GM23248 (cell line): ENCODE results near the gene NR3C1. TPM values are rescaled to one million over a fixed set of nuclear protein-coding genes. Genes with fewer than 3 reads are reported as not detected.
A peak's percentile ranks its signal among the peaks of the same experiment; 100 is the strongest.

Source experiments
- DNase-seq: peaks from one replicate; pipeline ENCODE4 v3.0.0-alpha.2; 2015
- H2AFZ ChIP-seq: fragments of 200-600 bp; sonication (generic); 2 replicates; pipeline ENCODE4 v1.6.1; 2016; ENCODE audit warnings: antibody characterized with exemption
- H3F3A ChIP-seq: fragments of 200-600 bp; sonication (generic); 2 replicates; pipeline ENCODE4 v1.6.1; 2016; ENCODE audit warnings: mild to moderate bottlenecking, antibody characterized with exemption, mixed run types; ENCODE audit not compliant: insufficient read depth
- H3K27ac ChIP-seq: fragments of 200-600 bp; sonication (generic); 2 replicates; pipeline ENCODE4 v1.5.1; 2016; ENCODE audit warnings: mild to moderate bottlenecking
- H3K27me3 ChIP-seq: fragments of 200-600 bp; sonication (generic); replicated peaks from 2 replicates; pipeline ENCODE4 v1.6.1; 2016; ENCODE audit warnings: mild to moderate bottlenecking; ENCODE audit not compliant: insufficient read depth
- H3K36me3 ChIP-seq: fragments of 200-600 bp; sonication (generic); 2 replicates; pipeline ENCODE4 v1.6.1; 2016; ENCODE audit warnings: low read depth, mild to moderate bottlenecking
- H3K4me1 ChIP-seq: fragments of 200-600 bp; sonication (generic); 2 replicates; pipeline ENCODE4 v1.6.1; 2016; ENCODE audit warnings: mild to moderate bottlenecking; ENCODE audit not compliant: insufficient read depth
- H3K4me2 ChIP-seq: fragments of 200-600 bp; sonication (generic); one replicate; pipeline ENCODE4 v1.6.1; 2016; ENCODE audit warnings: mild to moderate bottlenecking; ENCODE audit not compliant: unreplicated experiment
- H3K4me3 ChIP-seq: fragments of 200-600 bp; sonication (generic); 2 replicates; pipeline ENCODE4 v1.5.1; 2016; ENCODE audit warnings: mild to moderate bottlenecking
- H3K79me2 ChIP-seq: fragments of 200-600 bp; sonication (generic); 2 replicates; pipeline ENCODE4 v1.6.1; 2016; ENCODE audit warnings: mild to moderate bottlenecking; ENCODE audit not compliant: insufficient read depth
- H3K9ac ChIP-seq: fragments of 200-600 bp; sonication (generic); 2 replicates; pipeline ENCODE4 v1.6.1; 2016; ENCODE audit warnings: mild to moderate bottlenecking
- H3K9me2 ChIP-seq: fragments of 200-600 bp; sonication (generic); 2 replicates; pipeline ENCODE4 v1.6.1; 2016; ENCODE audit warnings: mixed run types, mild to moderate bottlenecking, moderate library complexity; ENCODE audit not compliant: insufficient read depth
- H3K9me3 ChIP-seq: fragments of 200-600 bp; sonication (generic); one replicate; pipeline ENCODE4 v1.6.1; 2017; ENCODE audit warnings: low read depth
- H4K20me1 ChIP-seq: fragments of 200-600 bp; sonication (generic); 2 replicates; pipeline ENCODE4 v1.6.0; 2016; ENCODE audit not compliant: insufficient read depth
- EZH2 ChIP-seq: fragments of 200-600 bp; sonication (generic); IDR thresholded peaks from 2 replicates; pipeline ENCODE4 v1.6.1; 2018; ENCODE audit warnings: antibody characterized with exemption, mild to moderate bottlenecking; ENCODE audit not compliant: insufficient read depth, poor library complexity, severe bottlenecking
- EZH2phosphoT487 ChIP-seq: fragments of 200-600 bp; sonication (generic); IDR thresholded peaks from 2 replicates; pipeline ENCODE4 v1.6.1; 2018; ENCODE audit warnings: antibody characterized with exemption, moderate library complexity, mild to moderate bottlenecking, low read depth; ENCODE audit not compliant: insufficient read depth
- WGBS, 2 experiments: methylation state at CpG; one replicate each; pipeline ENCODE4 v1.1.6; 2015 to 2017; ENCODE audit warnings: low lambda C conversion rate in 2 of 2, low coverage in 1 of 2; ENCODE audit errors: missing lambda C conversion rate in 2 of 2; 5-methylcytosine and 5-hydroxymethylcytosine counted together
- in situ Hi-C: fragments of 300-500 bp; cut with MboI; formaldehyde crosslinking; loops from 2 replicates; pipeline ENCODE4 v1.15.0; 2020
- polyA plus RNA-seq: library from polyadenylated mRNA; unstranded; fragments of >200 nt; fragmentation: Nextera tagmentation; extraction: Ambion mirVana; gene quantifications from 2 replicates; pipeline ENCODE4 v1.2.1, GENCODE V29; 2016
- total RNA-seq: library from RNA; depleted of rRNA; stranded (reverse); fragments of >200 nt; shearing (Covaris generic); gene quantifications from 2 replicates; pipeline ENCODE4 v1.2.3, GENCODE V29; 2014

NR3C1 gene
- total and polyA plus RNA-seq, 2 experiments from 2014 or later: 103 to 121 TPM

DNA sequence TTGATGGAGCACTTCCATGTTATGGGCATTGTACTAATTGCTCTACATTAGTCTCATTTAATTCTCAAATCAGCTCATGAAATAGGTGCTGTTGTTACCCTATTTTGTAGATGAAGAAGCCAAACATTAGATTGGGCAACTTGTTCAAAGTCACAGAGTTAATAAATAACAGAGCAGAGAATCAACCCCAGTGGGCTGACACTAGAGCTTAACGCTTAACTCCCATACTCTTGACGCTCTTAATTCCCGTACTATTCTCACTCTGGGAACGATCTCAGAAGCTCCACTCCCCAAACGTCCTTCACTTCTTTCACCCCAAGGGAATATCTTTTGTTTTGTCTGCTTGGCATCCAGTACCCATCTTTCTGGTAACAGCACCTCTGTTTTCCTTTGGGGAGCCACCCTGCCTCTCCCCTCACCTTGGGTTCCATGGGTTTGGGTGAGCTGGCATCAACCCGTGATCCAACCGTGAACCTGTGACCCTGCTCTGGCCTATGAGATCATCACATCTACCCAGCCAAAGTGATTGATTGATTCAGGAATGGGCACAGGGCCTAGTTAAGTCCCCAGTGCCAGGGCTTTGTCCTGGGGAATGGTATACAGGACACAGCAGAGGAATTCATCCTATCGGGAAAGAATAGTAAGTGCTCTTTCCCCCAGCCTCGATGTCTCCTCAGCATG, 169.2 kb downstream of the NR3C1 start:
- H3K36me3 ChIP-seq: no peaks in the 10 kb centered on the region
- no peaks in the 10 kb centered on the region for H4K20me1 ChIP-seq
- peaks cover 34% of the 10 kb centered on the region for H3K4me1 ChIP-seq
- no peaks in the 10 kb centered on the region for H3K9me2 ChIP-seq
- H3K27ac ChIP-seq: no peak overlapping the region
- H3K9ac ChIP-seq: no peak overlapping the region
- DNase-seq: no peak
- no peak for TF ChIP-seq EZH2phosphoT487
- TF ChIP-seq EZH2: no peak
- WGBS, 2 experiments: 84 to 86% methylated on average over 9 of the region's 9 CpGs
- no peak overlapping the region for H2AFZ ChIP-seq
- in situ Hi-C loops: no loop called here
- no peaks in the 10 kb centered on the region for H3K79me2 ChIP-seq
- peaks cover 16% of the 10 kb centered on the region; the same call in 1 of the 2 replicates for H3F3A ChIP-seq
- H3K9me3 ChIP-seq: no peaks in the 10 kb centered on the region
- no peak overlapping the region for H3K4me3 ChIP-seq
- H3K27me3 ChIP-seq: no peaks in the 10 kb centered on the region
- H3K4me2 ChIP-seq: no peak overlapping the region

DNA sequence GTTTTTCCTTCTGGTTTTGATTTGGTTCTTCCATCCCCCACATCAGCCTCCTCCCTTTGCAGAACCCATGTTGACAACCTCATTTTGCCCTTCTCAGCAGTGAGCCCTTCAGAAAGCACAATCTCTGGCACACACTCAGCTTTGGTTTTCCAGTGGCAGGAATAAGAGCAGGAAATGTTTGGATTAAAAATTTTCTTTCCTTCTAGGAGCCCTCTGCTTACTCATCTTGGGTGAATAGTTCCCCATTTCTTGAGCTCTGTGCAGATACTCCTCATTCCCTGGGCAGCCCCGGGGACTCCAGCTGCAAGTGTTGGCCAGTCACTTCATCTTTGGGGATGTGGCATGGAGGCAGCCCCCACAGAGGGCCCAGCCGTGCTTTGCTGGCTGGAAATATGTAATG, 170.5 kb downstream of the NR3C1 start:
- no peak overlapping the region for H2AFZ ChIP-seq
- peaks cover 36% of the 10 kb centered on the region for H3K4me1 ChIP-seq
- no peak overlapping the region for H3K9ac ChIP-seq
- H3K36me3 ChIP-seq: no peaks in the 10 kb centered on the region
- H4K20me1 ChIP-seq: no peaks in the 10 kb centered on the region
- H3K4me2 ChIP-seq: peak overlapping the region; percentile 41
- no peak overlapping the region for H3K4me3 ChIP-seq
- H3F3A ChIP-seq: peaks cover 16% of the 10 kb centered on the region; the same call in 1 of the 2 replicates
- WGBS, 2 experiments: 16 to 18% methylated on average over 2 of the region's 2 CpGs
- peak overlapping the region; percentile 27; the same call in 1 of the 2 replicates for H3K27ac ChIP-seq
- no peaks in the 10 kb centered on the region for H3K27me3 ChIP-seq
- TF ChIP-seq EZH2 (no peak), EZH2phosphoT487 (no peak)
- no peaks in the 10 kb centered on the region for H3K79me2 ChIP-seq
- no peaks in the 10 kb centered on the region for H3K9me2 ChIP-seq
- peak; percentile 65 for DNase-seq
- in situ Hi-C loops: no loop called here
- no peaks in the 10 kb centered on the region for H3K9me3 ChIP-seq

DNA sequence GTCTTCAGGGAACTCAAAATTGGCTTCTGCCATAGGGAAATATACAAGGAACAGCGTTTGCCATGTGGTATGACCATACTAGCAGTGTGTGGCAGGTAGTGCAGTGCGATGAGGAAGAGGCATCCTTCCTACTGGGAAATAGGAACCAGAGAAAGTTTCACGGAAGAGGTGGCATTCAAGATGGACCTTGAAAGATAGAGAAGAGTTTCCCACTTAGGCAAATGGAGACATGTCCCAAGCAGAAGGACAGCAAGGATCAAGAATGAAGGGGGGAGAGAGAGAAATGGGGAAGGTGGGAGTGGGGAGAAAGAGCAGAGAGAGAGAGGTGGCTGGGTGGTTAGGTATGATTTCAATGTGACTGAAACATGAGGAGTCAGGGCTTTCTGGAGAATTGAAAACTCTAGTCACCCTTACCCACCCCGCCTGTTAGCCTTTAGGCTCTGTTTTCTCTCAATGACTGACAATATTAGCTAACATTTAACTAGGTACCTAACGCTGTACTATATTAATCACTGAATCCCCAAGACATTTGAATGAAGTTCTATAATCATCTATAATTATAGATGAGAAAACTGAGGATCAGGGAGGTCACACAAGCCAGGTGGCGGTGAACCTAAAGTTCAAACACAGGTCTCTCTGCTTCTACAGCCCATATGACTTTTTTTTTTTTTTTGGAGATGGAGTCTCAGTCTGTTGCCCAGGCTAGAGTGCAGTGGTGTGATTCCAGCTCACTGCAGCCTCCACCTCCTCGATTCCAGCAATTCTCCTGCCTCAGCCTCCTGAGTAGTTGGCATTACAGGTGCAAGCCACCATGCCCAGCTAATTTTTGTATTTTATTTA, 171.3 kb downstream of the NR3C1 start:
- 94 to 98% methylated on average over 7 of the region's 7 CpGs for WGBS, 2 experiments
- no peaks in the 10 kb centered on the region for H3K9me3 ChIP-seq
- no peaks in the 10 kb centered on the region for H3K79me2 ChIP-seq
- no peak for DNase-seq
- no peak for TF ChIP-seq EZH2phosphoT487
- no peak for TF ChIP-seq EZH2
- no peaks in the 10 kb centered on the region for H4K20me1 ChIP-seq
- no peak overlapping the region for H3K4me2 ChIP-seq
- peaks cover 16% of the 10 kb centered on the region; the same call in 1 of the 2 replicates for H3F3A ChIP-seq
- H2AFZ ChIP-seq: no peak overlapping the region
- H3K9me2 ChIP-seq: no peaks in the 10 kb centered on the region
- no peaks in the 10 kb centered on the region for H3K27me3 ChIP-seq
- H3K9ac ChIP-seq: no peak overlapping the region
- in situ Hi-C loops: no loop called here
- peaks cover 36% of the 10 kb centered on the region for H3K4me1 ChIP-seq
- no peaks in the 10 kb centered on the region for H3K36me3 ChIP-seq
- no peak overlapping the region for H3K4me3 ChIP-seq
- H3K27ac ChIP-seq: no peak overlapping the region

DNA sequence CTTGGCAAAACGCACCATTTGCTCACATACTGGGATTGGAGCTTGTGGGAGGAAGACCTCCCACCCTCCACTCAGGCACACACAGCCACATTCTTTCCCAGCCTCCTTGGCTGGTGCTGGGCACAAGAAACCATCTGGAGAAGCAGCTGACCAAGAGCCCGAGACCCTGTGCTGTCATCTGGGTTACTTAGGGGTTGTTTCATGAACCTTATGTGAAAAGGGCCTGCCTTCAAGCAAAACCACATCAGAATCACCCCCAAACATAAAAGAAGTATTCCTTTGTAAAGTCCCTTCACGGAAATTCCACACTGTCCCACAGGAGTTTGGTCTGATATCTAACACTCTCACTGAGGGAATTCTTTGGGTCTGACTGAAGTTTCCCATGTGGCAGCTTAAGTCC, 172.1 kb downstream of the NR3C1 start:
- Histone ChIP-seq H3K4me2 (no peak overlapping the region), H3K36me3 (no peaks in the 10 kb centered on the region), H3K9me3 (no peaks in the 10 kb centered on the region), H3K9me2 (no peaks in the 10 kb centered on the region), H3F3A (peaks cover 16% of the 10 kb centered on the region; the same call in 1 of the 2 replicates), H4K20me1 (no peaks in the 10 kb centered on the region), H3K4me3 (no peak overlapping the region), H3K27ac (no peak overlapping the region), H3K9ac (no peak overlapping the region), H3K27me3 (no peaks in the 10 kb centered on the region), H3K79me2 (no peaks in the 10 kb centered on the region), H3K4me1 (peaks cover 36% of the 10 kb centered on the region), H2AFZ (no peak overlapping the region)
- no peak for DNase-seq
- 87 to 89% methylated on average over 3 of the region's 3 CpGs for WGBS, 2 experiments
- TF ChIP-seq EZH2 (no peak), EZH2phosphoT487 (no peak)
- in situ Hi-C loops: no loop called here
